Mesendoderm (in vitro differentiated cells): ENCODE results near the gene SPRED2.
A peak's percentile ranks its signal among the peaks of the same experiment; 100 is the strongest.

Source experiments
- DNase-seq: peaks from one replicate; pipeline ENCODE4 v3.0.0; 2013
- H2AK5ac ChIP-seq: 2 replicates; pipeline ENCODE4 v1.6.1; 2013; ENCODE audit warnings: low read length, inconsistent platforms
- H2BK120ac ChIP-seq: 2 replicates; pipeline ENCODE4 v1.6.1; 2013; ENCODE audit warnings: low read depth, mild to moderate bottlenecking, low read length, moderate library complexity, mixed read lengths
- H2BK15ac ChIP-seq: replicated peaks from 2 replicates; pipeline ENCODE4 v1.6.1; 2013; ENCODE audit warnings: low read depth, mild to moderate bottlenecking, moderate library complexity
- H2BK5ac ChIP-seq: 2 replicates; pipeline ENCODE4 v1.6.1; 2013; ENCODE audit warnings: low read length, inconsistent platforms
- H3K18ac ChIP-seq: 2 replicates; pipeline ENCODE4 v1.6.1; 2013; ENCODE audit warnings: mild to moderate bottlenecking, low read length, mixed read lengths
- H3K23ac ChIP-seq: one replicate; pipeline ENCODE4 v1.6.1; 2013; ENCODE audit warnings: low read length
- H3K27ac ChIP-seq: 2 replicates; pipeline ENCODE4 v1.5.1; 2013; ENCODE audit warnings: low read depth, mild to moderate bottlenecking, inconsistent platforms, low read length, moderate library complexity
- H3K27me3 ChIP-seq: 2 replicates; pipeline ENCODE4 v1.6.1; 2013; ENCODE audit warnings: low read length, control low read depth, mild to moderate bottlenecking, inconsistent platforms; ENCODE audit not compliant: insufficient read depth, poor library complexity
- H3K36me3 ChIP-seq: 2 replicates; pipeline ENCODE4 v1.6.1; 2013; ENCODE audit warnings: low read length, inconsistent platforms; ENCODE audit not compliant: control insufficient read depth, insufficient read depth
- H3K4ac ChIP-seq: one replicate; pipeline ENCODE4 v1.6.1; 2013; ENCODE audit warnings: low read depth, mild to moderate bottlenecking, low read length, moderate library complexity
- H3K4me1 ChIP-seq: 2 replicates; pipeline ENCODE4 v1.6.1; 2013; ENCODE audit warnings: low read depth, low read length, inconsistent platforms; ENCODE audit not compliant: control insufficient read depth
- H3K4me2 ChIP-seq: 2 replicates; pipeline ENCODE4 v1.6.1; 2013; ENCODE audit warnings: low read length
- H3K4me3 ChIP-seq: 2 replicates; pipeline ENCODE4 v1.5.1; 2013; ENCODE audit warnings: mild to moderate bottlenecking, low read length
- H3K56ac ChIP-seq: one replicate; pipeline ENCODE4 v1.6.1; 2013; ENCODE audit warnings: low read length
- H3K79me1 ChIP-seq: 2 replicates; pipeline ENCODE4 v1.6.1; 2013; ENCODE audit warnings: low read length, inconsistent platforms
- H3K79me2 ChIP-seq: 2 replicates; pipeline ENCODE4 v1.6.1; 2013; ENCODE audit warnings: mild to moderate bottlenecking, low read length; ENCODE audit not compliant: control insufficient read depth, insufficient read depth
- H3K9ac ChIP-seq: 2 replicates; pipeline ENCODE4 v1.6.1; 2013; ENCODE audit warnings: low read length, inconsistent platforms
- H4K5ac ChIP-seq: one replicate; pipeline ENCODE4 v1.6.1; 2013; ENCODE audit warnings: low read length
- H4K8ac ChIP-seq: one replicate; pipeline ENCODE4 v1.6.1; 2013; ENCODE audit warnings: low read depth, mild to moderate bottlenecking, control low read depth, low read length, moderate library complexity
- WGBS: extraction: QIAGEN DNeasy Blood & Tissue Kit; methylation state at CpG from one replicate; pipeline ENCODE4 v1.1.7; 2013; ENCODE audit warnings: low lambda C conversion rate, missing lambda C conversion rate; ENCODE audit not compliant: insufficient coverage; ENCODE audit errors: extremely low coverage; 5-methylcytosine and 5-hydroxymethylcytosine counted together

Gene SPRED2

DNA sequence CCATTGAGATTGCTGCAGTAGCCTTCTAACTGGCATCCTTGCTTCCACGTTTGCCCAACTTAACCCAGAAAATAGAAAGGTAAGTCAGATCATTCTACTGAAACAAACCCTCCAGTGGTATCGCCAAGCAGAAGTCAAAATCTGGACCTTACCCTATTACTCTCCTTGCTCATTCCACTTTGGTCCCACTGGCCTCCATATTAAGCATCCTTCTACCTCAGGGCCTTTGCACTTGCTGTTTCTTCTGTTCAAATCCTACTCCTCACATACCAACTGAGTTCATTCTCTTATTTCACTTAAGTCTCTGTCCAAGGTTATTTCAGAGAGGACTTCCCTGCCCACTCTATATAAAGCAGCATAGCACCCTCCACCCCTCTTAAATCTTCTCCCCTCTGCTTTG lies 84.5 kb downstream of the SPRED2 start:
- H2AK5ac ChIP-seq: no peak overlapping the region
- no CpG with 5 or more reads among the region's 2 CpGs for WGBS
- H2BK15ac ChIP-seq: no peak overlapping the region
- DNase-seq: no peak
- H4K5ac ChIP-seq: no peak overlapping the region
- no peak overlapping the region for H3K4ac ChIP-seq
- H3K79me2 ChIP-seq: no peaks in the 10 kb centered on the region
- H3K36me3 ChIP-seq: no peaks in the 10 kb centered on the region
- no peak overlapping the region for H3K56ac ChIP-seq
- H3K27ac ChIP-seq: no peak overlapping the region
- H3K23ac ChIP-seq: no peak overlapping the region
- no peak overlapping the region for H3K18ac ChIP-seq
- no peaks in the 10 kb centered on the region for H3K27me3 ChIP-seq
- H3K79me1 ChIP-seq: peaks cover 9% of the 10 kb centered on the region
- H3K9ac ChIP-seq: no peak overlapping the region
- no peak overlapping the region for H3K4me2 ChIP-seq
- no peak overlapping the region for H2BK5ac ChIP-seq
- peaks cover 18% of the 10 kb centered on the region for H3K4me1 ChIP-seq
- no peak overlapping the region for H2BK120ac ChIP-seq
- H4K8ac ChIP-seq: no peak overlapping the region
- no peak overlapping the region for H3K4me3 ChIP-seq

DNA sequence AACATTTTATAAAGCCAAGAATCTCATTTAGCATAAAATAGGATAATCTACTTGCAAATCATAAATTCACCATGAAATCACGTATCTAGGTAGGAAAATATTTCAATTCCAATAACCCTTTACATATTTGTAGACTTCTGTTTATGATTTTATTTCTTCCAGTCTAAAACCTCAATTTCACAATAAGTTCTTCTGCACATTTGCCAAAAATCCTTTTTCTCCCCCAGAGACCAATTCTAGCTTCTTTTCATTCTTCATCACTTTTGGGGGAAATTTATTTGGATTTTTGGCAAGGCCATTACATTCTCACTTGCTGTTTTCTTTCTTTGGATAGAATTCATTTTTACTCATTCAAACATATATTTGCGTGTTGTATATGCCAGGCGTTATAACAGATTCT lies 86.8 kb downstream of the SPRED2 start:
- no peak overlapping the region for H3K27ac ChIP-seq
- no CpG with 5 or more reads among the region's 3 CpGs for WGBS
- H4K5ac ChIP-seq: no peak overlapping the region
- H3K79me2 ChIP-seq: no peaks in the 10 kb centered on the region
- no peak overlapping the region for H2BK5ac ChIP-seq
- H3K4me1 ChIP-seq: peaks cover 13% of the 10 kb centered on the region
- H2AK5ac ChIP-seq: no peak overlapping the region
- H4K8ac ChIP-seq: no peak overlapping the region
- H3K79me1 ChIP-seq: peaks cover 8% of the 10 kb centered on the region
- no peak overlapping the region for H3K18ac ChIP-seq
- no peak overlapping the region for H2BK15ac ChIP-seq
- no peak overlapping the region for H3K4ac ChIP-seq
- H3K23ac ChIP-seq: no peak overlapping the region
- no peak for DNase-seq
- H3K4me3 ChIP-seq: no peak overlapping the region
- no peaks in the 10 kb centered on the region for H3K27me3 ChIP-seq
- no peak overlapping the region for H3K56ac ChIP-seq
- H2BK120ac ChIP-seq: no peak overlapping the region
- H3K36me3 ChIP-seq: no peaks in the 10 kb centered on the region
- H3K9ac ChIP-seq: no peak overlapping the region
- no peak overlapping the region for H3K4me2 ChIP-seq

DNA sequence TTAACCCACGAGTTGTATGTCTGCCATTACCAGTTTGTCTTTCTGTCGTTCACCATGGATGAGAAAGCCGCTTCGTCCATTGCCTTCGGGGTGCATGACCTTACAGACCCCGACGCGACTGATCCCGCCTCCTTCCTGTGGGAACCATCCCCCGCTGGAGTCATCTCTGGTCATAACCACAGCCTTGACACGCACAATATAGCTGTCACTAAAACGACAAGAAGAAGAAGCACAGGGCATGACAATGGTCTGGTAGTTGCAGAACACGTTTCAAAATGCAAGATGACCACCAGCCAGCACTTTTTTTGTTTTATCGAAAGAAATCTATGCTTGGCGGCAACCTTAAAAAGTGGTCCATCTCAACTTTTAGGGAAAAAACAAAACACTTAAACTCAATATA lies 87.7 kb downstream of the SPRED2 start:
- Histone ChIP-seq H3K4me2 (no peak overlapping the region), H3K4me1 (peaks cover 4% of the 10 kb centered on the region), H2BK15ac (no peak overlapping the region), H3K9ac (no peak overlapping the region), H3K79me2 (no peaks in the 10 kb centered on the region), H3K4me3 (no peak overlapping the region), H3K18ac (no peak overlapping the region), H4K5ac (no peak overlapping the region), H2BK5ac (no peak overlapping the region), H3K79me1 (peaks cover 8% of the 10 kb centered on the region), H3K27me3 (no peaks in the 10 kb centered on the region), H3K36me3 (no peaks in the 10 kb centered on the region), H3K27ac (no peak overlapping the region), H2AK5ac (no peak overlapping the region), H3K4ac (no peak overlapping the region), H2BK120ac (no peak overlapping the region), H3K56ac (no peak overlapping the region), H4K8ac (no peak overlapping the region), H3K23ac (no peak overlapping the region)
- WGBS: no CpG with 5 or more reads among the region's 15 CpGs
- no peak for DNase-seq

DNA sequence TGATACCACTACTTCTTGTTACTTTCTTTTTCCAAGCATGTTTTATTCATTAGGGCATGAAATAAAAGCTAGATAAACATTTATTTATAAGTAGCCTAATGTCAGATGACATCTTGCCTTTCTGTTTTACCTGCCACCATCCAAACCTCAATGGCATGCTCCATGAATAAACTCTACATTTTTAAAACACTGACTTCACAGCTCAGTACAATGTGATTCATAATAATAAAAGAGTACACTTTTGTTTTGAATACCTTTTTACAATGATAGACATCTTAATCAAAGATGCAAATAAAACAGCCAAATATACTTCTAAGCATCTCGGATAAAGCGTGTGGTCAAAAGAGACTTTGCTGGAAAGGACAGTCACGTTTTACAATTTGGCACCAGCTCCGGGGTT lies 88.2 kb downstream of the SPRED2 start:
- DNase-seq: no peak
- no peak overlapping the region for H3K56ac ChIP-seq
- WGBS: no CpG with 5 or more reads among the region's 4 CpGs

DNA sequence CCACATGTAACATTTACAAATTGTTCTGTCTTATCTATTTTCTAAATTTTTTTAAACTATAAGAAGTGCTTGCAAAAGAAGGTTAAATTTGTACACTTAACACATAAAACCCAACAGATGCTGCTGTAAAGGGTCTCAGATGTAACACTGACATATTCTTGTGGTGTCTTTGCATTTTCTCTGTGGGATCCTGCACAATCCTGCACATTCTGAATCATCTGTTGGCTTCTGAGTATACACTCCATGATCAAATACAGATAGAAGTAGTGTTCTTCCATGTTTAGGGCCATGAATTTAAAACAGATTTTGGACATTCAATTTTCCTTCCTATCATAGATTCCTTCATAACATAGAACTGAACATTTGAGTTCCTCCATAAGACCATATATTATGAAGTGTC lies 89.0 kb downstream of the SPRED2 start:
- no peak overlapping the region for H2BK15ac ChIP-seq
- no peaks in the 10 kb centered on the region for H3K27me3 ChIP-seq
- H3K36me3 ChIP-seq: no peaks in the 10 kb centered on the region
- H3K9ac ChIP-seq: no peak overlapping the region
- H3K27ac ChIP-seq: no peak overlapping the region
- no peak overlapping the region for H2BK120ac ChIP-seq
- H3K18ac ChIP-seq: no peak overlapping the region
- no peak overlapping the region for H2BK5ac ChIP-seq
- H3K4me2 ChIP-seq: no peak overlapping the region
- H3K4me1 ChIP-seq: peaks cover 2% of the 10 kb centered on the region
- no peak overlapping the region for H3K4ac ChIP-seq
- no peak overlapping the region for H3K23ac ChIP-seq
- H3K79me2 ChIP-seq: no peaks in the 10 kb centered on the region
- no peak overlapping the region for H3K56ac ChIP-seq
- H4K5ac ChIP-seq: no peak overlapping the region
- H3K79me1 ChIP-seq: peaks cover 7% of the 10 kb centered on the region
- H2AK5ac ChIP-seq: no peak overlapping the region
- no peak for DNase-seq
- no peak overlapping the region for H4K8ac ChIP-seq
- no peak overlapping the region for H3K4me3 ChIP-seq

More for the DNA sequence above, 88.2 kb downstream of the SPRED2 start:
- Histone ChIP-seq H2BK15ac (no peak overlapping the region), H3K23ac (no peak overlapping the region), H3K27me3 (no peaks in the 10 kb centered on the region), H3K18ac (no peak overlapping the region), H3K79me2 (no peaks in the 10 kb centered on the region), H3K4ac (no peak overlapping the region), H3K79me1 (peaks cover 7% of the 10 kb centered on the region), H3K9ac (no peak overlapping the region), H2BK5ac (no peak overlapping the region), H3K36me3 (no peaks in the 10 kb centered on the region), H3K4me2 (no peak overlapping the region), H2AK5ac (no peak overlapping the region), H3K27ac (no peak overlapping the region), H4K8ac (no peak overlapping the region), H2BK120ac (no peak overlapping the region), H3K4me3 (no peak overlapping the region), H3K4me1 (peaks cover 2% of the 10 kb centered on the region), H4K5ac (no peak overlapping the region)

DNA sequence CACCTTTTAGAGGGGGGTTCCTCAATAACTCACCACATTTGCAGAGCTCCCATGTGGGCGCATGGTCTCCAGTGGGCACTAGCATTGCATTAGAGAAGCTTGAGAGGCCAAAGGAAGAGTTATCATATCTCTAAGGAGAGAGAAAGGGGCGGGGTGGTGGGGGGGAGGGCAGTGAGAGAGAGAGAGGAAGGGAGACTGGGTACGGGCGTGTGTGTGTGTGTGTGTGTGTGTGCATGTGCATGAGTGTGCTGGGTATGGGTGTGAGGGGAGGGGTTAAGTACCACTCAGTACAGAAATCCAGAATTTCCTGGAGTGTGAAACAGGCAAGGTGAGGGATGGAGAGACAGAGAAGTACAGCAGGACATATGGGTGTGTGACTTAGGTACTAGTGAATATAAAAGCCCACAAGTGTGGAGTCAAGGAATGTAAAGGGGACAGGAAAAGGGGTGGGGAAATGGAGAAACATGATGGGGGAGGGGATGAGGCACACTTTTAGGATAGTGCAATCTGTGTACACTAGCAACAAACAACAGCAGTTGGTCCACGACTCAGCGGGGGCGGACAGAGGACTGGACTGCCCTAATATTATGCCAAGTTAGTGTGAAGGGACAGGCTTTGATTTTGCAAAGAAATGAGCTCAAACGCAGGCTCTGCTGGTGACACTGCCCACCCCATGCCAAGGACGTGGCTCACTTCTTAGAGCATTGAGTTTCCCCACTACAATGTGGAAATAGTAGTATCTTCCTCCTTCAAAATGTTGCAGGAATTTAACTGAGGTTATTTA lies 91.3 kb downstream of the SPRED2 start:
- Histone ChIP-seq H3K9ac (no peak overlapping the region), H3K56ac (no peak overlapping the region), H3K4me1 (peaks cover 2% of the 10 kb centered on the region), H3K79me2 (no peaks in the 10 kb centered on the region), H2AK5ac (no peak overlapping the region), H2BK5ac (no peak overlapping the region), H4K8ac (no peak overlapping the region), H3K36me3 (no peaks in the 10 kb centered on the region), H3K27me3 (no peaks in the 10 kb centered on the region), H3K18ac (no peak overlapping the region), H3K4me3 (no peak overlapping the region), H4K5ac (no peak overlapping the region), H3K79me1 (no peaks in the 10 kb centered on the region), H2BK120ac (no peak overlapping the region), H2BK15ac (no peak overlapping the region), H3K27ac (no peak overlapping the region), H3K23ac (no peak overlapping the region), H3K4ac (no peak overlapping the region), H3K4me2 (no peak overlapping the region)
- no CpG with 5 or more reads among the region's 9 CpGs for WGBS
- DNase-seq: peak; percentile 23
